DMS53 treated with DMSO at 0.1 percent for 48 hours (cell line): ENCODE results near the gene PSAPL1.

Experiments
- DNase-seq: peaks from one replicate; lab custom pipeline; 2025; ENCODE audit not compliant: unreplicated experiment; lab: John Stamatoyannopoulos, UW

Gene PSAPL1

DNA sequence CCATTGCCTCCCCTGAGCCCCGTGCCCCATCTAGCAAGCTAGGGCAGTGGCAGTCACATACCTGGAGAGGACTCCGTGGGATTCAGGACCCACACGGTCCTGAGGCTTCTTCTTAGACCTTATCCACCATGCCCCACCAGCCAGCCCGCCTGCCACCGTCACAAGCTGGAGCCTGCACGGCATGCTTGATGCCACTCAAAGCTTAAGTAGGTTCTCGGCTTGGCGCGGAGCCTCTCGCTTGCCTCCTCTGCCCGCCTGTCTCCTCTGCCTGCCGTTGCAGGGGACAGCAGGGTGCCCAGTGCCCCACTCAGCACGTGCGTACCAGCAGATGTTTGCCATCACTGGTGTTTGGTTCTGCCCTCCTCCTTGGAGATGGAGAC lies 14.1 kb downstream of the PSAPL1 start:
- DNase-seq = no peak

DNA sequence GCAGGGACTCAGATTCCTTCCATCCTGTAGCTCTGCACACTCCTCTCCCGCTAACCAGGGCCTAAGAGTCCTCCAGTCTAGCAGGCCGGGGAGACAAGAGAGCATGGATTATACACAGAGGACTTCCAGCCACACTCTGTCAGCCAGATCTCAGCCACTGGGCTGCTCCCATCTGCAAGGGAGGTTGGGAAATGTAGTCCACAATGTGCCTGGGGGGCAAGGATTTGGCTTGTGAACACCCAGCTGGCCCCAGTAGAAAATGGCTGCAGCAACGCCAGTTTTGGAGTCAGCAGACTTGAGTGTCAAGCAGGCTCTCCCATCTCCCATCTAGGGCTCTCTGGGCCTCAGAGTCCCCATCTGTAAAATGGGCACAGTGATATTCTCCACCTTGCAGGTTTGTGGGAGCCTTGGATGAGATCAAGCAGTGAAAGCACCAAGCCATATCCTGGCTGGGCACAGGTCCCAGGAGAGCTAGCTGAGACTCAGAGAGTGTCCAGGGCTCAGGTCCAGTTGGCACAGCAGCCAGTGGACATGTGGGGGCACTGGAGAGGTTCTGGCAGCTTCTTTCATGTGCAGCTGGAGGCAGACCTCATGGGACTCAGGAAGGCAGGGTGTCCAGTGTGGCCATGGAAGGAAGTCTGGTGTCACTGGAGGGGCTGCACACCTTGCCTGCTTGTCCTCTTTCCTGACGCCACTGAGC lies 14.6 kb downstream of the PSAPL1 start:
- no peak for DNase-seq

DNA sequence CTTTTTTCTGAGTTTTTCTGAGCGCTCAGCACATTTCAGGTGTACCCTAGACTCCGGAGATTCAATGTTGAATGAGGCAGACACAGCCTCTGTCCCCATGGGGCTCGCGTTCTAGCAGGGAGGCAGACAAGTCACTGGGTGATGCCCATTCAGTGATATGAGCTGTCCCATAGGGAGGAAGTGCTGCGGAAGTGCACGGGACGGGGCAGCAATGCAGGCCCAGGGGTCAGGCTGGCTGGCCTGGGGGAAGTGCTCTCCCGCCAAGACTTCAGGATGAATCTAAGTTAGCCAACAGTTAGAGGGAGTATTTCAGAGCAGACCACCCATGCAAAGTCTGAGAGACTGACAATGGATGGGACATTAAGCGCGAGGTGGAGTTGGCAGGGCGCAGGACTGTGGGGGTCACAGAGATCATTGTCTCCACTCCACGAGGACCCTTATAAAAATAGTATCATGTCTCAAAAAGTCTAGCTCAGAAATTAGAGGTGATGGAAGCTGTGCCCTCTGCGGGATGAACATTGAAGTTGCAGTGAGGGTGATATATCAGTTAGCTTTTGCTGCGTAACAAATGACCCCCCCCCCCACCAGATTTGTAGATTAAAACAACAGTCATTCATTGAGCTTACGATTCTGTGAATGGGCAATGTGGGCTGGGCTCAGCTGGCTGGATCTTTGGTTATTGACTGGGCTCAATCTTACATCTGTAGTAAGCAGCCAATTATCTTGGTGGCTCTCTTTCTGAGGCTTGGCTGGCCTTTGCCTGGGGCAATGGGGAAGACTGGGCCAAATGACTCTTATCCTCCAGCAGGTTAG lies 16.4 kb downstream of the PSAPL1 start:
- DNase-seq = no peak

DNA sequence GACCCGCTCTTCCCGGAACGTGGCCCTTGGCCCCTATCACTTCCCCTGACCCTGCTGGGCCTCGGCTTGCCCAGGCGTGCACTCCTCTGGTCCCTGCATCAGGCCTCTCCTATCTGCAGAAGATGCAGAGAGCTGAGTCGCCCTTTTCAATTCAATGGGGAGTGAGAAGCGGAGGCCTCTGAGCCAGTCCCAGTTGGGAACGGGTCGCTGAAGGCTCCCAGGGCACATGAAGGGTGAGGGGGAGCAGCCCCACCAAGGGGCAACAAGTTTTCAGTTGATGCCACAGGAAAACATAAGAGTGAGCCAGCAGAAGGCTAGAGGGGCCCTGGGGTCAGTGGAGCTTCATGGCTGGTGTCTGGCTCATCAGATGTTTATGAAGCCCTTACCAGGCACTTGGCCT lies 17.1 kb downstream of the PSAPL1 start:
- no peak for DNase-seq

DNA sequence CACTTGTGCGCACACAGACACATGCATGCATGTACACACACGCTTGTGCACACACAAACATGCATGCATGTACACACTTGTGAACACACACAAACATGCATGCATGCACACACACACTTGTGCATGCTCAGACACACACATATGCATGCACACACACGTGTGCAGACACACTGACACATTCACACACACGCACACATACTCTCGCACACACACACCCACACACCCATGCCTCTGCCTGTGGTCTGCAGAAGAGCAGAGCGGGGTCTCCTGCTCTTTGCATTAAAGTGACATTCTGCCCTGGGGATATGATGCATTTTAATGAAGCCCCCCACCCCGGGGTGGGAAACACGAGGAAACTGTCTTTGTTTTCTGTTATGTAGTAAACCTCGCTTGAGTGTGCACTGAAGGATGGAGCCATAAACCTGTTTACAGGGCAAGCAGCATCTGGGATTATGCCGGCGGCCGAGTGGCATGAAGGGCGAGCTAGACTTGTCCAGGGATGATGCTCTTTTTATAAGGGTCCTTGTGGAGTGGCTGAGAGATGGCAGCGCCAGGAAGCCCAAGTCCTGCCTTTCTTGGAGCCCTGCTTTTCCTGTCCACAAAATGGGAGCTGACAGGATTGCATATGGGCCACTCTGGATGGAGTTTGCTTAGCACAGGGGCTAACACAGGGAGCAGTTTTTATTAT lies 17.8 kb downstream of the PSAPL1 start:
- no peak for DNase-seq

DNA sequence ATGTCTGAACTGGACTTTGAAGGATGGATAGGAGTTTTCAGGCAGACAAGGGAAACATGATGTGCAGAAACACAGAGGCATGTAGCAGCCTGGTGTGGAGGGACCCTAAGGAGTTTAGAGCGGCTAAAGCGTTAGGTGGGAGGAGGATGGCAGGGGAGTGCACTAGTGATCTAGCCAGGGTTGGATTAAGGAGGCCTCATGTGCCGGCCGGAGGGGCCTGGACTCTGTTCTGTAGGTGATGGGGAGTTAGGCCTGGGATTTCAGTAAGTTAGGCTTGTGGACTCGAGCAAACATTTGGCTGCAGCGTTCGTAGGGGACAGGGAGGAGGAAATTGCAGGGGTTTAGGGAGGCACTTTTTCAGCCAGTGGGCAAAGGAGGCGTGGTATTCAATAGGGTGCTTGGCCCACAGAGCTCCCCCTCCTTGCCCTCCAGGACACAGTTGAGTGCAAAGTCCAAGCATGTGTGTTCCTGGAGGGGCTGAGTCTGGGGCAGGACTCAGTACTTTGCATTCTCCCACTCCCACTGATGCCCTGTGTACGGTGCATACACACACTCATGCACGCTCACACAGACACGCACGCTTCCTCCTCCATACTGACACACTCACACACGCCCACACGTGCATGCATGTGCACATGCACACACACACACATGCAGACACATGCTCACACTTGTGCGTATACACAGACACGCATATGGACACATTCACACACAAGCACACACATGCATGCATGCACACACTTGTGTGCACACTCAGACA lies 18.6 kb downstream of the PSAPL1 start:
- DNase-seq = no peak

DNA sequence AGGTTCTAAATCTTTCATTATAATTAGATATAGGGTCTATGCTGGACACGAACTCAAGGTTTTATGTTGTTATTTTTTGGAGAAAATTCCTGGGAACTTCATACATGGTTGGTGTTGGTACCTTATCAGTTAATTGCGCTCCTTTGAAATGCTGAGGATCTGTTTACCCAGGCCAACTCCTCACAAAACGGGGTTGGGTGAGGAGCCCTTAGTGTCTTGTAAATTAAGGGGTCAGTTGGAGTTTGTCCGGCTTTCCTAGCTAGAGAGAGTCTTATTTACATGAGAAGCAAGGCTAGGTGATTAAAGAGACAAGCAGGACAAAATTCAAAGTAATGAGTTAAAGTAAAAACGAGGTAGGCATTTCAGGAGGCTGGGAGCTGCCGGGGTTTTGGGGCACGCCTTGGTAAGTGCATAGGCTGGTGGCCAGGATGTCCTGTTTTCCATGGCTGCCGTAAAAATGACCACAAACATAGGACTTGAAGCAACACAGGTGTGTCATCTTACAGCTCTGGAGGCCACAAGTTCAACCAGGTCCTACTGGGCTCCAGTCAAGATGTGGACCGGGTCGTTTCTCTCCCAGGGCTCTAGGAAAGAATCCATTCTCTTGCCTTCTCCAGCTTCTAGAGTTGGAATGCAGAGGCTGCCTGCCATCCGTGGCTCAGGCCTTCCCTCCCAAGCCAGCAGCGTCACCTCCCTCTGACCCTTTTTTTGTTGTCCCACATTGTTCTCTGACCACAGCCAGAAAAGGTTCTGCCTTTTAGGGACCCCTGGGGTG lies 19.8 kb downstream of the PSAPL1 start:
- no peak for DNase-seq

DNA sequence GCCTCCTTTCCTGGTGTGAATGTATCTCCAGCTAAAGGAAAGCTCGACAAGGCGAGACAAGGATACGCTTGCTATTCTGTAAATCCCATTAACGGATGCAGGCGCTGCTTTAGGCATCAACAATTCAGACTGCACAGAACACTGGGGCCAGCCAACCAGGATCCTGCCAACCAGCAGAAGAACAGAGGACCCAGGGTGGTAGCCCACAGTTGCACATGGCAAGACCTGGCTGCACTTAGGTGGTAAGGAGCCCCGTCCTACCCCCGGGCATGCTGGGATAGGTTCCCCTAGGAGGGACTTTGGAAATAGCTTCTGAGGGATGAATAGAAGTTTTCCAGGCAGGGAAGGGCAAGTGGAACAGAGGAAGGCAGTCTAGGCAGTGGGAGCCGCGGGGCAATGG lies 20.7 kb downstream of the PSAPL1 start:
- no peak for DNase-seq

DNA sequence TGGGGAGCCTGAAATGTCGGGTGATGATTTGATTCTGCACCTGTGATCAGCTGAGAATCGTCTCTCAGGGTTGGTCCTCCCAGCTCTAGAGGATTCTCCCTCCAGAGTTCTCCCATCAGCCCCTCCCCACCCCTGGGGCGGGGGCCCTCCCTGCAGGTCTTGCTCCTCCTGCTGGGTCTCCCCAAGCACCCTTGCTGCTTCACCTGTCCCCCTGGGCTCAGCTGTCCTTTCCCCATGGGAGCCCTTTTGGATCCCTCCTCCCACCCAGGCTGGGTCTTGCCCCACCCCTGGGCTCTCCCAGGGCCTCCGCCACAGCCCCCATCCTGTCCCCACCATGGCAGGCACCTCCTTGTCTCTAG lies 22.2 kb downstream of the PSAPL1 start:
- DNase-seq = no peak

DNA sequence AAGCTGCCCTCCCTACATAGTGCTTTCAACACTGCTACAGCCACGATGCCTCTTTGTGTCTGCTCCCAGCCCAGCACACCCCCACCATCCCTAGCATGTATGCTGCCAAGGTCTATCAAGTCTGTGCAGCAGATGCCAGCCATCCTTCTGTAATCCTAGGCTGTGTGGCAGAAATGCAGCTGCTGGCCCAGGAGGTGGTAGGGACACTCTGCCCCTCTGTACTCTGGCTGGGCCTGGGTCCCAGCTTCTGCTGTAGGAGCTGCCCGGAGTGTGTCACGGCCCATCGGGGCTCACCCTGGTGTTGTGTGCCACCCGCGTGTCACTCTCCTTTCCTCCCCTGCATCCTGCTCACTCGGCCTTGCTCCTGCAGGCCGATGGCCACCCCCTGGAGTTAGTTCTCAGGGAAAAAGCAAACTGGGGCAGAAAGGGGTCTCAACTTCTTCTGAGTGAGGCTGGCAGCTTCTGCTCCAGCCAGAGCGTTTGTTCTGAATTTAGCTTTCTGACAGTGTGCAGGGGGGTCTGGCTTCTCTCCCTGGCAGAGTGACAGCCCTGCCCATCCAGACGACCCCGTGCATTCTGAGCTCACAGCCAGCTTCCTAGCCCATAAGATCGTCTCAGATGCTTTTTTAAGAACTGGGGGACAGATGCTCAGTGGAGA lies 22.7 kb downstream of the PSAPL1 start:
- no peak for DNase-seq

DNA sequence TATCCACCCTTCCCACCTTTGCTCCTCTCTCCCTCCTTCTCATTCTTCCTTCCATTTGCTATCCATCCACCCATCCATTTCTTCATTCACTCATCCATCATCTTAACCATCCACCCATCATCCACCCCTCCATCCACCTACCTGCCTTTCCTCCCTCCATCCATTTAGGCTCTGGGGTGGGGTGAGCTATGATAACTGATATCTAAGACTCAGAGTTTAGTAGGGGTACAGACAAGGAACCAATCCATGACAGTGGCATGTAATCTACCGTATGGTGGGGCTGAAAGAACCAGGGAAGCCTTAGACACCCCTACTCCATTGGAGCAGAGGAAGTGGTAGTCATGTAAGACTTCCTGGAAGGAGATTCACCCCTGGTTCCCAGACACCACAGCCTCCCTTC lies 23.2 kb downstream of the PSAPL1 start:
- DNase-seq = no peak

DNA sequence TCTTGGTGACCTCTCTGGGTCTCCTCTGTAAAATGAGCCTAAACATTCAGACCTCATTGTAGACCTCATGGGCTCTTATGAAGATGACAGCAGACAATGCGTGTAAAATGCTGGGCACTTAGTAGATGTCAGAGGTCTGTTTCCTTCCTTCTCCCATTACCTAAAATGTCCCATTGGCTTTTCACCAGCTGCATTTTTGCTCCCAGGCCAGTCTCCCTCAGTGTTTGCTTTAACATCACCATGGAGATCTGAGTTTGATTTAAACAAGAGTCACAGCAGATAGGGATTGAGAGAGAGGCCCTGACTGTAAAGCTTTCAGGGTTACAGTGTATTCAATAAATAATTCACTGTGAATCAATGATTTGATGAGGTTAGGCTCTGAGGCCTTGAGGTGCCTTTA lies 24.3 kb downstream of the PSAPL1 start:
- DNase-seq = no peak

DNA sequence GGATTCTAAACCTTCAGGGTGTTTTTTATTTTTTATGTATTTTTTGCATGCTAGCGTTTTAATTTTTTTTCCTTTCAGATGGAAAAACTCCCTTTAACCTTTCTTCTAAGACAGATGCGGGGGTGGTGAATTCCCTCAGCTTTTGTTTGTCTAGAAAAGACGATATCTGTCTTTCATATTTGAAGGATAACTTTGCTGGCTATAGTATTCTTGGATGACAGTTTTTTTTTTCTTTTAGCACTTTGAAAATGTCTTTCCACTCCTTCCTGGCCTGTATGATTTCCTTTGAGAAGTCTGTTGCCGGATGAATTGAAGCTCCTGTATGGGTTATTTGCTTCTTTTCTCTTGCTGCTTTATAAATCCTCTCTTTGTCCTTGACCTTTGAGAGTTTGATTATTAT lies 26.6 kb downstream of the PSAPL1 start:
- no peak for DNase-seq

DNA sequence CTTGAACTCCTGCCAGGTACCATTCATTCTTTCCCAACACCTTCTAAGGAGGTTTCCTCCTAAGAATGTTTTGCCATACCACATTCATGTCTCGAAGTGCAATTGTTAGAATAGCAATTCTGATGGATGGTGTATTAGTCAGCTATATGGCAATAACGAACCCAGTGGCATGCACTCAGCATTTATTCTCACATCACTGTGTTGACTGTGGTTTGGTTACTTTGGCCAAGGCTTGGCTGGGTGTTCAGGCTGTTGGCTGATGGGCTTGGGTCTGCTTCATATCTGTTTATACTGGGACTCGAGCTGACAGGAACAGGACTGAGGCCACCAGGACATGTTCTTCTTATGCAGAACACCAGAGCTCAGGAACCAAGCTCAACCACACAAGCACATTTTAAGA lies 31.7 kb downstream of the PSAPL1 start:
- no peak for DNase-seq

DNA sequence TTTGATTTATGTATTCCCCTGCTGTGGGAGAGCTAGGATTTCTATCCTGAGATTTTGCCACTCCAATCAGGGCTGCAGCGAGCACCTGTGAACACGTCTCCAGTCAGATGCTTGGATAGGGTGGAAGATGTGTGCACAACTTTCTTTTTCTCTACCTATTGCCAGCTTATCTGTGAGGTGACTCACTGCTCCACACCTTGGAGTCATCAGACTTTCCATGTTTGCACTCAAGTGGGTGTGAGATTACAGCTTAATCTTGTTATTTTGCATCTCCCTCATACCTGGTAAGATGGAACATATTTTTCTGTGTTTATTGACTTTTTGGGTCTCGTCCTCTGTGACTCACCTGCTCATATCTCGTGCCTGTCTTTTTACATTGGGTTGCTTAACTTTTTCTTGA lies 32.2 kb downstream of the PSAPL1 start:
- DNase-seq = peak; percentile 23

DNA sequence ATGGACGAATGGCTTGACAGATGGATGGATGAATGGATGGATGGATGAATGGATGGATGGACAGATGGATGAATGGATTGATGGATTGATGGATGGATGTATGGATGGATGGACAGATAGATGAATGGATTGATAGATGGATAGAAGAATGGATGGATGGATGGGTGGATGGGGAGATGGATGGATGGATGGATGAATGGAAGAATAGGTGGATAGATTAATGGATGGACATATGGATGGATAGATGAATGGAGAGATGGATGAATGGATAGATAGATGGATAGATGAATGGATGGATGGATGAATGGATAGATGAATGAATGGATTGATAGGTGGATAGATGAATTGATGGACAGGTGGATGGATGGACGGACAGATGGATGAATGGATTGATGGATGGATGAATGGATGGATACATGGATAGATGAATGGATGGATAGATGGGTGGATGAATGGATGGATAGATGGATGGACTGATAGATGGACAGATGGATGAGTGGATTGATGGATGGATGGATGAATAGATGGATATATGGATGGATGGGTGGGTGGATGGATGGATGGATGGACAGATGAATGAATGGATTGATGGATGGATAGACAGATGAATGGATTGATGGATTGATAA lies 33.9 kb downstream of the PSAPL1 start:
- no peak for DNase-seq

DNA sequence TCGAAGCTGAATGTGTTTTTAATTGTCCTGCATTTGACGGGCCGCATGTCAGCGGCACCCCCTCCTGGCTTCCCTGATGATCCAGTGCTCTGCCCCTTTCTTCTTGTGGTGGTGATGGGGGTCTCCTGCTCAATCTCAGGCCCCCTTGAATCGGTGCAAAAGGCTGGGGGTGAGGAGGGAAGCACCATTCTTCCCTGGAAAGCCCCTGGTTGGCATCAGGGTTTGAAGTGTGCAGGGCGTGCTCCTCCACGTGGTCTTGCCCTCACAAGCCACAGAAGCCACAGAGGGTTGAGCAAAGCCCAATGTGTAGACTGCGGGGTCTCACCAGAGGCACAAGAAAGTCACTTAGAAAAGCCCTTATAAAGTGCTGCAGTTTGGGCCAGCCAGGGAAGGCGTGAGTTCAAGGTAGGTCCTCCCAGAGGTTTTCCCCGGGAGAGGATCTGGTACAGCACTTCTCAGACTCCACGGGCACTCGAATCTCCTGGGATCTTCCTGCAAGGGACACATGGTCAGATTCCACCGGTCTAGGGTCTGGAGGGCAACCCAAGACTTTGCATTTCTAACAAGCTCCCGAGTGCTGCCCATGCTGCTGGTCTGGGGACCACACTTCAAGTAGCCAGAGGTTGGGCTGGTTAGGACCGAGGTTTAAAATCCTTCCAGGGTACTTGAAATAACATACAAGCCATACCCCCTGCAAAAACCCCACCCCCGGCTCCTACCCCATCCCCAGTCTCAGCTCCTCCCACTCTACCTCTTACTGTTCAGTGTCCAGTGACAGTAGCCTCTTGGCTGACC lies 35.1 kb downstream of the PSAPL1 start:
- no peak for DNase-seq

DNA sequence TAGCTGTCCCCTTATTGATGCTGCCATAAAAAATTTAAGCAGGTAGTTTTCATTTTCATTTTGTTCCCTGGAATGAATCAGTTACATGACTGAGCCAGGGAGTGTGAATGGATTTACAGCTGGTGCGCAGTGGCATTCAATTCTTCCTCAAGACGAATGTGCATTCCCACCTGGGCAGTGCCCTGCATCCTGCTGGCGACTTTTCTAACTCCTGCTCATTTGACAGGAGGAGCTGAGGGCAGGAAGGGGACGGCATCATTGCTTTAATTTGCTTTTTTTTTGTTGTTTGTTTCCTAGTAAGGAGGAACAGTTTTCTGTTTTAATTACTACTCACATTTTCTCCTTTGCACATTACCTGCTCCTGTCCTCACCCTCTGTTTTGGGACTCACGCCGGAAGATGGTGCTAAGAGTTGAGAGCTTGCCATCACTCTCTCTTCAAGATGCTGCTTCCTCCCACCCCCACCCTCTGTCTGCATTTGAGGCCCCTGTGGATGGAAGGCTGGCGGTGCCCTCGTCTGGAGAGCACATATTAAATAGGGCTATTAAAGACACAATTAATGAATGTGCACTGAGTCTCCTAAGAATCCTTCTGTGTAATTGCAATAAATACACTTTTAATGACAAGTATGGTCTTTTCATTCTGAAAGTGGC lies 35.8 kb downstream of the PSAPL1 start:
- no peak for DNase-seq

DNA sequence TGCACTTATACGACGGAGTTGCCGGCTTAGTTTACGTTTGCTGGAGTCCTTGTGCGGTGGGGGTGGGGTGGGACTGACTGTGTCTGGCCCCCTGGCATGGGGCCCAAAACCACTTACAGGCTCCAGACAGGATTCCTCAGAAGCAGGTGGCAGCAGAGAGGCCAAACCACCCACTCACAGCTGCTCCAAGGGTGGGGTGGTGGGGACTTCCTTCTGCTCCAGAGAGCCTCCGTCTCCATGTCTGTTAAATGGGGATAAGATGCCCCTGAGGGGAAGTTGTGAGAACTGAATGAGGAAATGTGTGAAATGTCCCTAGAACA lies 36.7 kb downstream of the PSAPL1 start:
- peak; percentile 72 for DNase-seq
